Measurements from ENCODE around the gene USP31.

USP31 gene

DNA sequence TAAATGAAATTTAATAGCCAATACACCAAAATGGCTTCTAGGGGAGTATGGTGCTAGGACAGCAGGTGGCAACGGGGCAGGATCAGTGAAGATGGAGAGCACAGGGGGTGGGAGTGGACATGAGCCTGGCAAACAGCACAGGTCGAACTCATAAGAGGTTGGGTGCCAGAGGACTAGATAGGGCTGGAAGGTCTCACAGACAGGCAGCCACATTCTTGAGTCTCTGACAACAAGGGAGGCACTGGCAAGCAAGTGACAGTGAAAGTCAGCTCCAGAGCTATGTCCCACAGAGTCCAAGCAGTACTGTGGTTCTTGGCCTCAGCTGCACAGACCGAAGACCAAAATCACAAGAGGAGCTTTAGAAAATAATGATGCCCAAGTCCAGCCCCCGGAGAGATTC lies 61.2 kb downstream of the USP31 start:
- TF ChIP-seq, protein P1, sequence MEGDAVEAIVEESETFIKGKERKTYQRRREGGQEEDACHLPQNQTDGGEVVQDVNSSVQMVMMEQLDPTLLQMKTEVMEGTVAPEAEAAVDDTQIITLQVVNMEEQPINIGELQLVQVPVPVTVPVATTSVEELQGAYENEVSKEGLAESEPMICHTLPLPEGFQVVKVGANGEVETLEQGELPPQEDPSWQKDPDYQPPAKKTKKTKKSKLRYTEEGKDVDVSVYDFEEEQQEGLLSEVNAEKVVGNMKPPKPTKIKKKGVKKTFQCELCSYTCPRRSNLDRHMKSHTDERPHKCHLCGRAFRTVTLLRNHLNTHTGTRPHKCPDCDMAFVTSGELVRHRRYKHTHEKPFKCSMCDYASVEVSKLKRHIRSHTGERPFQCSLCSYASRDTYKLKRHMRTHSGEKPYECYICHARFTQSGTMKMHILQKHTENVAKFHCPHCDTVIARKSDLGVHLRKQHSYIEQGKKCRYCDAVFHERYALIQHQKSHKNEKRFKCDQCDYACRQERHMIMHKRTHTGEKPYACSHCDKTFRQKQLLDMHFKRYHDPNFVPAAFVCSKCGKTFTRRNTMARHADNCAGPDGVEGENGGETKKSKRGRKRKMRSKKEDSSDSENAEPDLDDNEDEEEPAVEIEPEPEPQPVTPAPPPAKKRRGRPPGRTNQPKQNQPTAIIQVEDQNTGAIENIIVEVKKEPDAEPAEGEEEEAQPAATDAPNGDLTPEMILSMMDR (IDR thresholded peaks at IDR 0.05), result no peak

DNA sequence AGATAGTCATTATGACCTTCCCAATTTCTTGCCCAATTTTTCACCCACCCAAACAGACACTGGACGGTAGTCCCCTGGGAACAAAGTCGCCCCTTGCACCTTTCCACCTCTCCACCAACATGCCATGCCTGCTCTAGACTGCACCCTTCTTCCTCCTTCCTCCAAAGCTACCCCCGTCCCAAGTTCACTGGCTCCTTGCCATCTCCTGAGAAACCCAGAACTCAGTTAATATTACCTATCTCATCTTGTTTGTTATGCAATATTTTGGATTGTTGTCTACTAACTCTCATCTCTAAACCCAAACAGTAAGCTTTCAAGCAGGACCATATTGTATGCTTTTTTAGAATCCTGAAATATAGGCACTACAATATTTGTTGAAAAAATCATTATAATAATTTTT lies 63.3 kb downstream of the USP31 start:
- TF ChIP-seq, protein P1 (IDR thresholded peaks at IDR 0.05), result no peak

DNA sequence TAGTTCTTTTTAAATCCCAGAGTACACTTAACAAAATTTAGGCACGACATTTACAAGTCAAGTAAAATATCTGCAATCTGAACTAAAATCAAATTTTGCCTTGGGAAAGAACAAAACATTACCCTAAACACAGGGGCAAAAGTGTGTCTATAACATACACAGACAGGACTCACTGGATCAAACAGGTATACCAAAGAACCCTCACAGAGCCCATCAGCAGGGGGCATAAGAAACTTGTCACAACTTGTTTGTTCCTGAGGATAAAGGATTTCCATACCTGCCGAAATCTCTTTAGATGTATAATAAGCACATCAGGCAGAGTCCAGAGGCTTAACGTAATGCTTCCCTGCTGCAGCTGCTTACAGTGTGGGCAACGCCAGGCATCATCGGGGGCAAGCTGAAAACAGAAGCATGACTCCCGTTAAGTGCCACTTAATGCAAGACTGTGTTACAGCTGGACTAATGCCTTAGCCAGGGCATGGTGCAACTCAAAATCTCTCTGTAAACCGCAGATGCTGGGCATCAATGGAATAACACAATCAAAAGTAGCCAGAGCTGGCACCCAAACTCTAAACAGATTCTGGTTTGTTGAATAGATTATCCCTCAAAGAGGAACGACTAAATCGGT lies 67.0 kb downstream of the USP31 start:
- TF ChIP-seq, protein P1 (IDR thresholded peaks at IDR 0.05), result no peak

DNA sequence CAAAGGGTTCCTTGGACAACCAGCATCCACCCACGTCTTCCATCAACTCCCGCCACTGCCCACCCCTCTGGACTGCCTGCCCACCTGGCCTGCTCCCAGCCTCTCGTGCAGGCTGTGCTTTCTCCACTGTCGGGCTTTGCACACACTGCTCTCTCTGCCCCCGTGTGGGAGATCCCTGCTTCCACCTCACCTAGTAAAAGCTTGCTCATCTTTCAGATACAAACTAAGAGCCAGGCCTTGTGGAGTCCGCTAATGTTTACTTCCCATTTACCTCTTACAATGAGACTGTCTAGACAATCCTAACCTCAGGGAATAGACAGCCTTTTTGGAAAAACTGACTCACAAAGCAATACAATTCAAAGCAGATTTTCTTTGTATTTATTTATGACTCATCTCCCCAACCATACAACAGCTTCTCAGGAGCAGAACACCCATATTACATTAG lies 67.6 kb downstream of the USP31 start:
- TF ChIP-seq, protein P1 (IDR thresholded peaks at IDR 0.05), result no peak

DNA sequence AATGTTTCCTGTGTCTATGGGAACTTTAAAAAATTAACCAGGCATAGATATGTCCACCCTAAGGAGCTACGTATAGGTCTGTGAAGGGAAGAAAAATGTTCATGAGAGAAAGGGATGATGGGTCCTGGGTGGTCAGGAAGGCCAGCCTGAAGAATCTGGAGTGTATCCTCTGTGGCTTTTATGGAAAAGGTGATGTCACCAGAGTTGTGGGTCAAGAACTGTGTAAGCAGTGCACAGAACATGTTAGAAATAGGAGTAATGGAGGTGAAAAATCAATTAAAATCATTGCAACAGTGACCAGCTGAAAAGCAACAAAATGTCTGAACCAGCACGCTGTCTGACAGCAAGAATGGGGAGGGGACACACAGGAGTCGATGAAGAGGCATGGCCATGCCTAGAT lies 68.5 kb downstream of the USP31 start:
- TF ChIP-seq, protein P1 (IDR thresholded peaks at IDR 0.05), result no peak

DNA sequence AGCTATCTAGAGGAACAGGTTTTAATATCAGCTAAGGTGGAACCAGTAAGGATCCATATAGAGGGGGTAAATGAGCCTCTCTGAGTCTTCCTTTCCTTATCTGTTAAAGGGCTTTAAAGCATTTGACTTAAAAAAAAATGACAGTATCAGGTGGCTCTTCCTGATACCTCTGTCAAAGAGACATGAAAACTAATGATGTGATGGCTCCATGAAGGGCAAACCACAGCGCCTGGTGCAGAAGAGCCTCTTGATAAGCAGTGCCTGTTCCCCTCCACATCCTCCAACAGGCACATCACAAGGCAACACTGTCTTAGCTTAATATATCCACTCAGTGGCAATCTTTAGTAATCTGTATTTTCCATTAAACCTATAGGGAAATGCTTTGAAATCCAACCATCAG lies 68.9 kb downstream of the USP31 start:
- TF ChIP-seq, protein P1 (IDR thresholded peaks at IDR 0.05), result no peak

DNA sequence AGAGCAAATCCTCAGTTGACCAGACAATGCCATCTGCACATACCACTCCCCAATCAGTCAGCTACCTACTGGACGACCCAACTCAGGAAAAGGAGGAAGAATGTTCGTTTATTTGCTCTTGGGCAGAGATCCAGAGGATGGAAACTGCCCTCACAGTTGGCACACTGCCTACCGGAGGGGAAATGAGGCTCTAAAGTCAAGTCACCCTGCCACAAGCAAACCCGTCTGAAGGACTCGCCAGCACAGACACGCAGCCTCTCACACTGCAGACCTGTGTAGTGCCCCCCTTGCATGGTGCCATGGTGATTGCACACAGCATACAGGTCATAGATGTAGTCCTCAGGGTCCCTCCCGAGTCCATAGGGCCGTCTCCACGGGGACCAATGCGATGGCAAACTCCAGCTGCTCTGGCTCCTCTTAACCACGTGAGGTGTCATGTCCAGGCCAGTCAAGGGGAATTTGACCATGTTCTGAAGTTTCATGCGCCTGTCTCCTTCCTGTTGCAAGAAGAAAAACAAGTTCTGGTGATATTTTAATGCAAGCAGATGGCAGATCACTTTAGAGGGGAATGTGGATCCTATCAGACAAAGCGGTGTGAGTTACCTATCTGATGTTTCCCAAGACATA lies 69.5 kb downstream of the USP31 start:
- TF ChIP-seq, protein P1 (IDR thresholded peaks at IDR 0.05), result no peak
